H1 (cell line): ENCODE results near the gene CACNB2.

Source experiments
- GABPA ChIP-seq: IDR thresholded peaks from 2 replicates; pipeline ENCODE4 v1.6.1; 2011; ENCODE audit warnings: mild to moderate bottlenecking, low read length, moderate library complexity, borderline replicate concordance; ENCODE audit not compliant: insufficient read depth
- MAFK ChIP-seq: IDR thresholded peaks from 2 replicates; pipeline ENCODE4 v1.6.1; 2012; ENCODE audit warnings: low read depth, mild to moderate bottlenecking, improper control_type of control experiment, low read length
- PHF8 ChIP-seq: fragments of 200-600 bp; sonication (generic); conservative IDR thresholded peaks from 2 replicates; pipeline ENCODE4 v1.7.1; 2012; ENCODE audit warnings: low read depth, mild to moderate bottlenecking, inconsistent platforms, low read length, moderate library complexity
- RBBP5 ChIP-seq: IDR thresholded peaks from 2 replicates; pipeline ENCODE4 v1.7.1; 2012; ENCODE audit warnings: low read depth, mild to moderate bottlenecking, inconsistent platforms, low read length, moderate library complexity, borderline replicate concordance
- RXRA ChIP-seq: IDR thresholded peaks from 2 replicates; pipeline ENCODE4 v1.6.1; 2011; ENCODE audit warnings: low read depth, mild to moderate bottlenecking, low read length, moderate library complexity; ENCODE audit not compliant: insufficient read depth
- SP1 ChIP-seq: IDR thresholded peaks from 2 replicates; pipeline ENCODE4 v1.6.1; 2011; ENCODE audit warnings: low read depth, low read length
- TBP ChIP-seq: IDR thresholded peaks from 2 replicates; pipeline ENCODE4 v1.6.1; 2011; ENCODE audit warnings: low read depth, low read length, improper control_type of control experiment
- ZNF274 ChIP-seq: IDR thresholded peaks from 2 replicates; pipeline ENCODE4 v1.7.0; 2012; ENCODE audit warnings: low read length, borderline replicate concordance; ENCODE audit errors: extremely low read depth
- TF ChIP-seq, protein P1 (sequence below): IDR thresholded peaks from 2 replicates; pipeline ENCODE4 v1.6.1; 2012; ENCODE audit warnings: inconsistent platforms
- TF ChIP-seq, protein P2 (sequence below), 3 experiments: IDR thresholded peaks; 1 replicate in 2 of 3; 2 replicates in 1 of 3; pipeline versions ENCODE4 v1.5.1 to v1.6.1; 2011; ENCODE audit warnings: low read length in 3 of 3, mild to moderate bottlenecking in 3 of 3, inconsistent platforms in 2 of 3, low read depth in 1 of 3, moderate library complexity in 1 of 3; ENCODE audit not compliant: insufficient read depth in 1 of 3; ENCODE audit errors: control extremely low read depth in 1 of 3

DNA sequence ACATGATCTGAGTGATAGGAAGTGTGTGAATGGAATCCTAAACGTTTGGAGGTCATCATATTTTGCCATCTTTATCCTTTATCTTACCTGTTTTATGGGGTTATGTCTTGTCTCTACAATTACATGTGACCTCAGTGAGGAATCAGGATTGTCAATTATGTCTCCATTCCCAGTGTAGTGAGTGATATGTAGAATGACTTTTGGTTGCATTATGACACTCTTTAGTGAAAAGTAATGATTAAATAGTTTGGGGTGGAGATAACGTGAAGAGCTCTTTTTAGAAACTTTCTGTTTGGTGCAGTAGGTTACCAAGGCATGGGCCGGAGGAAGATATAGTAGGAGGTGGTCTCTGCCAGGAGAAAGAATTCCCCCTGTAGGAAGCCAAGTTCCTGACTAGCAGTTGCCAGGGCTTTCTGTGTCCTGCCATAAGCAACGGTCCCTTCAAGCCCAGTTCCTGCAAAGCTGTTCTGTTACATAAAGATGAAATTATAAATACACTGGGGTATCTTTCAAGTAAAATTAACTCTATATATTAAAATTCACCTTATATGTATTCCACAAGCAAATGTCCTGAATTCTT, 282.9 kb downstream of the CACNB2 start:
- TF ChIP-seq TBP (no peak), GABPA (no peak), ZNF274 (no peak), SP1 (no peak), RBBP5 (no peak), MAFK (no peak), PHF8 (no peak), RXRA (no peak)
- TF ChIP-seq, protein P1, sequence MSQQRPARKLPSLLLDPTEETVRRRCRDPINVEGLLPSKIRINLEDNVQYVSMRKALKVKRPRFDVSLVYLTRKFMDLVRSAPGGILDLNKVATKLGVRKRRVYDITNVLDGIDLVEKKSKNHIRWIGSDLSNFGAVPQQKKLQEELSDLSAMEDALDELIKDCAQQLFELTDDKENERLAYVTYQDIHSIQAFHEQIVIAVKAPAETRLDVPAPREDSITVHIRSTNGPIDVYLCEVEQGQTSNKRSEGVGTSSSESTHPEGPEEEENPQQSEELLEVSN: no peak
- TF ChIP-seq, protein P2, sequence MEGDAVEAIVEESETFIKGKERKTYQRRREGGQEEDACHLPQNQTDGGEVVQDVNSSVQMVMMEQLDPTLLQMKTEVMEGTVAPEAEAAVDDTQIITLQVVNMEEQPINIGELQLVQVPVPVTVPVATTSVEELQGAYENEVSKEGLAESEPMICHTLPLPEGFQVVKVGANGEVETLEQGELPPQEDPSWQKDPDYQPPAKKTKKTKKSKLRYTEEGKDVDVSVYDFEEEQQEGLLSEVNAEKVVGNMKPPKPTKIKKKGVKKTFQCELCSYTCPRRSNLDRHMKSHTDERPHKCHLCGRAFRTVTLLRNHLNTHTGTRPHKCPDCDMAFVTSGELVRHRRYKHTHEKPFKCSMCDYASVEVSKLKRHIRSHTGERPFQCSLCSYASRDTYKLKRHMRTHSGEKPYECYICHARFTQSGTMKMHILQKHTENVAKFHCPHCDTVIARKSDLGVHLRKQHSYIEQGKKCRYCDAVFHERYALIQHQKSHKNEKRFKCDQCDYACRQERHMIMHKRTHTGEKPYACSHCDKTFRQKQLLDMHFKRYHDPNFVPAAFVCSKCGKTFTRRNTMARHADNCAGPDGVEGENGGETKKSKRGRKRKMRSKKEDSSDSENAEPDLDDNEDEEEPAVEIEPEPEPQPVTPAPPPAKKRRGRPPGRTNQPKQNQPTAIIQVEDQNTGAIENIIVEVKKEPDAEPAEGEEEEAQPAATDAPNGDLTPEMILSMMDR (IDR thresholded peaks at IDR 0.05; ENCODE audit: control extremely low read depth in 1 of 3, insufficient read depth in 1 of 3, low read depth in 1 of 3, low read length in 3 of 3): peak in 2 of 3 experiments; percentile 6 to 30; a peak in 2 of 4 replicates
